Renal pelvis (tissue), 4 donors: ENCODE results near the gene RAB26. TPM values are rescaled to one million over a fixed set of nuclear protein-coding genes. Genes with fewer than 3 reads are reported as not detected.

ENCODE experiments used
- DNase-seq: peaks from one replicate; pipeline ENCODE4 v3.0.0-alpha.2; 2013
- polyA plus RNA-seq, 3 donors: library from polyadenylated mRNA; unstranded; fragments of 120-200 nt; gene quantifications; one replicate each; pipeline ENCODE4 v1.2.1, GENCODE V29; 2013; ENCODE audit not compliant: insufficient read length in 3 of 3

RAB26 gene
- polyA plus RNA-seq, 3 donors = 3.0 to 6.0 (median 3.1) TPM

DNA sequence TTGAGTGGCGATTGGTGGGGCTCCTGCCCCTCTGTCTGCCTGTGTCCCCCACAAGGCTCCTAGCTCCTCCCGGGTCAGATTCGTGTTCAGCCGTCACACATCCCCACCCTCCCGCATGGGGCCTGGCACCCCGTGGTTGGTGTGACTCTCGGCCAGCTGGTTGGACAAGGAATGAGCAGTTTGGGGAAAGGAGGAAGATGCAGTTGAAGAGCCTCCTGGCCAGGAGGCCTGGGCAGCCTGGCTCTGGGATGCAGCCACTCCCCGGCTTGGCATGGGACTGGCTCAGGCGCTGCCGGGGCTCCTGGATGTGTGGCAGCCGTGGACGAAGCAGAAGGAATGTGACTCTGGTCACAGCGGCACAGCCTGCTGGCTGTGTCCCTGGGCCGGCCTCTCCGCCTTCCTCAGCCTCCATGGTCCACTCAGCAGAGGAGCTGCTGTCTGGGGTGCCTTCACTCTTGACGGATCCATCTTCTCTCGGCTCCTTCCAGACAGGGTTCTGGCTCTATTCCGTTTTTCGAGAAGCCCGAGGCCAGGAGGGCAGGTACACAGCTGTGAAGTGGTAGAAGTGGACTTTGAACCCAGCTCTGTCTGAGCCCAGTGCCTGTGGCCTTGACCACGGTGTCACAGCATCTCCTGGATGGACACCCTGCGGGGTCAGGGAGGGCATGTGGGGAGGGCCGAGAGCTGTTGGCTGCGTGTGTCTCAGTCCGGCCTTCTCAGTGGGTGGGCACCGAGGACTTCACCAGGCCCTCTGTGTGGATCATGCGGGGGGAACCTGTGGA is 9.2 kb downstream of the RAB26 start:
- no peak for DNase-seq

DNA sequence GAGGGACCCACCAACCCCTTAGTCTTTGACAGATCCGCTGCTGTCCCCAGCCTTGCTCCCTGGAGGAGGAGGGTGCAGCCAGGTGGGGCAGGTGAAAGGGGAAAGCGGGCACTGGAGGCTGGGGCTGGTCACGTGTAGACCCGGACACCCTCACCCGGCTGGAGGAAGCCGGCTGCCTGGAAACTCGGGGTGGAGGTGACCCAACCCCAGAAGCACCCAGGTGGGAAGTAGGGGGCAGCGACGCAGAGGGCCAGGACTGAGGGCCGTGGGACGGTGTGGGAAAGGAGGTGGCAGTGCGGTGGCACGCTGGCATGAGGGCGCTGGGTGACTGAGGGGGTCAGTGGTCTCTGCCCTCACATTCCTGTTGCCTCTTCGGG is 9.8 kb downstream of the RAB26 start:
- DNase-seq = no peak

- DNase-seq = no peak
Observed at GRCh38 chr16:2159175-2159838, 10.9 kb downstream of the RAB26 start.

GRCh38 chr16:2160915-2161551 is 12.6 kb downstream of the RAB26 start:
- DNase-seq = no peak

- no peak for DNase-seq
Observed at GRCh38 chr16:2161911-2162310, 13.5 kb downstream of the RAB26 start.

DNA sequence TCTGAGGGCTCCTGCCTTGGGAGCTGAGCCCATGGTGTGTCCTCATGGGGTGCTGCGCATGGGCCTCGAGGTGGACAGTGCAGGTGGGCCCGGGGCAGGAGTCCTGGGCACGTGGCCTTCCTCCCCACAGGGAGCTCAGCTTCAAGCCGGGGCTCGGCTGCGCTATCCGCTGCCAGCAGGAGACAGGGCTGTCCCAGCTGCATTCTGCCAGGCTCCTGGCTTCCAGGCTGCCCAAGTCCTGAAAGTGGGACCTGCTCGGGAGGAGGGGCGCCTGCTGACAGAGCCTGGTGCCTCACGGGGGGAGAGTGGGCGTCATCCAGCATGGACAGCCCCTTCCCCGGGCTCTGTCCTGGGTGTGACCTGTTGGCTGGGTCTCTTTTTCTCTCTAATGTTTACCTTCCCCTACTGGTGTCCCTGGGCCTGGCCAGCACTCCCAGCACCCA is 14.3 kb downstream of the RAB26 start:
- DNase-seq = no peak

DNA sequence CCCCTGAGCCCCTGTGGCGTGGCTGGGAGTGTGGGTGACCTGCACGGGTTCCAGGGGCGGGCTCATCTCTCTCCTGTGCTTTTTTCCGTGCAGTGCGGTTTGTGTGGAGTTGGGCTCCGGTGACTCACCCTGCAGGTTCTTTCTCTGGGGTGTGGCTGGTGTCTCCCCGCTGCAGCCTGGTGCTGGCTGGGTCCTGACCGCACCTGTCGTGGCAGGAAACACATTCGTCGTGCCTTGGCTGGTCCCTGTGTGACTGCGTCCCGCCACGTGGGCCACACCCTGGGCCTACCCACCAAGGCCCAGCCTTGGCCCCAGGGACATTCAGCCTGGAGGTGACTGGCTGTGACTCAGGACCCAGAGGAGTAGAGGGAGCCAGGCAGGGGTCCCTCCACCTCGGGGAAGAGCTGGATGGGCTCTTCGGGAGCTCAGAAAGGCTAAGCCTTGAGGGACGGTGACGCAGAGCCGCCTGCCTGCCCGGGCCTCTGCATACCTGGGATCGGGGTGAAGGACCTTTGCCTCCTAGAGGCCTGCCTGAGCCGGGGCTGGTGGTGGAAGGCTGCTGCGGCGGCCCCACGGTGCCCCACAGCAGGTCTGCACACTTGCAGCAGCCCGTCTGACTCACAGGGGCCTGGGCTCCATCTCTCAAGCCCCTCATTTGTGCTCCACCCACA is 14.9 kb downstream of the RAB26 start:
- no peak for DNase-seq

DNA sequence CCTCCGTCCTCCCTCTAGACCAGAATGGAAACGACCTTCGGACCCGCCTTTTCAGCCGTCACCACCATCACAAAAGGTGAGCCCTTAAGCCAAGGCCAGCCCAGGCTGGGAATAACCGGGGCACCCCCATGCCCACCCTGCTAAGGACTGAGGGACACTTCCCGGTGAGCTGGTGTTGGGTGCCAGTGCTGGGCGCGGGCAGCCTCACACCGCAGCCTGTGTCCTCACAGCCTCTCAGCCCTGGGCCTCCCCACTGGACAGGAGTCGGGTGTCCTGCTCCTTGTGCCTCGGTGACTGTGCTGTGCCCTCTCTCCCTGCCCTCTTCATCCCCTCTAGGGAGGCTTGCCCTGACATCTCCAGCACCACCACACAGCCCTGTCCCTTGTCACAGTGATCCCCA is 17.4 kb downstream of the RAB26 start:
- no peak for DNase-seq

DNA sequence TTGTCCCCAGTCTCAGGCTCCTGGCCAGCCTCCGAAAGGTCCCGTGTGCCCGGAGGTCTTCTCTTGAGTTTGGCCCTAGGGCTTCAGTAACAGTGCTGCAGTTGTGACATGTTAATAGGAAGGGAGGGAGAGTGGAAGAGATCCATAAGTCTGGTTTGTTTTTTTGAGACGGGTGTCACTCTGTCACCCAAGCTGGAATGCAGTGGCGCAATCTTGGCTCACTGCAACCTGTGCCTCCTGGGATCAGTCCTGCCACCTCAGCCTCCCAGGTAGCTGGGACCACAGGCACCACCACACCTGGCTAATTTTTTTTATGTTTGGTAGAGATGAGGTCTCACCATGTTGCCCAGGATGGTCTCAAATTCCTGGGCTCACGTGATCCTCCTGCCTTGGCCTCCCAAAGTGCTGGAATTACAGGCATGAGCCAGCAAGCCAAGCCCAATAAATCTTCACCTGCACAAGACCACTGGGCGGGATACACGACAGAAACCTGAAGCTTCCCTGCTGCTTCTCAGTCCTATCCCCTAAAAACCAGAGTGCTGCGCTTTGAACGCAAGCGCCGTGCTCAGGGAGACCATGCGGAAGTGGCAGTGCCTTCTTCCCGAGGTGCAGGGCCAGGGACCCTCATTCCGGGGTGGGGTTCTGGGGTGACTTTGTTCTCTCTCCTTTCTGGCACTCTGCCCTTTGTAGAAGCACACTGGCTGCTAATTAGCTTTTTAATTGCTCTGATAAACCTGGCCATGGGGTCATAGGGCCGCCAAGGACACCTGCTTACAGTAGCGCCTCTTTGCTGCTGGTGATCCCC is 18.0 kb downstream of the RAB26 start:
- no peak for DNase-seq

DNA sequence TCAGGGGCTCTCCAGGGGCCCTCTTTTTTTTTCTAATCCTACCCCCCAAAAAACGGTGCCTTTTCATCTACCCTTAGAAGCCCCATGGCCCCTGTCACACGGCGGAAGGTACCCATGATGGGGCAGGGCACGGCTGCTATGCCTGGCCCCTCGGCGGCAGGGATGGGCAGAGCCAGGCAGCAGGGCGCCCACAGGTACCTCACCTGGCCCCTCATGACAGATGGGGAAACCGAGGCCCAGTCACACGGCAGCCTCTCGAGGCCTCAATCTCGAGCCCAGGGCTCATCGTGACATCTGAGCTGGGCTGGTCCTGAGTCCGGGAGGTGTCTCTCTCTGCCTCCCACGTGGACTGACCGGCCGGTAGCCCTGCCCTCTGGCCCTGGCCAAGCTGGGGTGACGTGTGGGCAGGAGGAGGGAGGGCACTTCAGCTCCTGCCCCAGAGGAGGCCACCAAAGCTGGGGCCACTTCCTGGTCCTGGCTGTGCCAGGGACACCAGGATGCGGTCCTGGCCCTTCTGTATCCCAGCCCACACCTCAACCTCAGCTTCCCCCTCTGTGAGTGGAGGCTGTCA is 18.7 kb downstream of the RAB26 start:
- DNase-seq = no peak

DNA sequence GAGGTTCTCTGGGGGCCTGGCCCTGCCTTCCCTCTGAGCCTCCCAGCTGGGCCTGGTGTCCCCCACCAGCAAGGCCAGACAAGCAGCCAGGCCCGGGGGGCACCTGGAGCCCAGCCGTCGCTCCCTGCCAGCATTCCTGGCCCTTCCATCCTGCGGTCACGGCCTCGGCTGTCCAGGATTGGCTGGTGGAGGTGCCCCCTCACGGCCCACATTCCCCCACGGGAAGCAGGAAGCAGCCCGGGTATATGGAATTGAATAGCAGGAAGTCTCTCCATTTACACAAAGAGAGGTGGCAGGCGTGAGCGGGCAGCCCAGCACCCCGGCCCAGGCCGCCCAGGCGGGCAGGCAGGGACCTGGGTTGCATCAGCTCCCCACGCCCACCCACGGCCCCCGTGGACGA is 21.7 kb downstream of the RAB26 start:
- DNase-seq = no peak

DNA sequence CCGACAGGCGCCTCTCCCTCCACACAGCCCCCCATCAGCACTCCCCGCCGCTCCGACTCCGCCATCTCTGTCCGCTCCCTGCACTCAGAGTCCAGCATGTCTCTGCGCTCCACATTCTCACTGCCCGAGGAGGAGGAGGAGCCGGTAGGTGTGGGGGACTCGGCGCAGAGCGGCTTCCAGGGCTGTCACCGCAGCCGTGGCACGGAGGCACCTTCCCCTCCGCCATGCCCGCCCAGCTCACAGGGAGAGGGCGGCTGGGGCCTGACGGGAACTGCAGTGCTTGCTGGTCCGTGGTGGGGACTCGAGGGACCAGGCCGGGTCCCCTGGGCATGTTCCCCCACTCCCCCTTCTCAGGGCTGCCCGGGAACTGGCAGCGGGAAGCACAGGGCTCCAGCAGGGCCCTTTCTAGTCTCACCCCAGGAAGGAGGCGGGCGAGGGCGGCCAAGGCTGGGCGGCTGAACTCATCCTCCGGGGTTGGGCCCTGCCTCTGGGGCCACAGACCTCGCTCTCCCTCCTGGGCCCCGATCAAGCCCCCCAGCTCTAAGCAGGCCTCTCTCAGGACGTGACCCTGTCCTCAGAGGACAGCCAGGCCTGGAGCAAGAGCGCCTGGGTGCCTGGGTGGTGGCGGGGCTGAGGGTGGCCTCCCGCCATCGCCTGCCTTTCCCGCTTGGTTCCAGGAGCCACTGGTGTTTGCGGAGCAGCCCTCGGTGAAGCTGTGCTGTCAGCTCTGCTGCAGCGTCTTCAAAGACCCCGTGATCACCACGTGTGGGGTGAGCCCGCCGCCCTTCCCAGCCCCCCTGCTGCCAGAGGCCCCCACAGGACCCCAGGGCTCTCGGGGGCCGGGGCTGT is 22.4 kb downstream of the RAB26 start:
- DNase-seq = no peak

DNA sequence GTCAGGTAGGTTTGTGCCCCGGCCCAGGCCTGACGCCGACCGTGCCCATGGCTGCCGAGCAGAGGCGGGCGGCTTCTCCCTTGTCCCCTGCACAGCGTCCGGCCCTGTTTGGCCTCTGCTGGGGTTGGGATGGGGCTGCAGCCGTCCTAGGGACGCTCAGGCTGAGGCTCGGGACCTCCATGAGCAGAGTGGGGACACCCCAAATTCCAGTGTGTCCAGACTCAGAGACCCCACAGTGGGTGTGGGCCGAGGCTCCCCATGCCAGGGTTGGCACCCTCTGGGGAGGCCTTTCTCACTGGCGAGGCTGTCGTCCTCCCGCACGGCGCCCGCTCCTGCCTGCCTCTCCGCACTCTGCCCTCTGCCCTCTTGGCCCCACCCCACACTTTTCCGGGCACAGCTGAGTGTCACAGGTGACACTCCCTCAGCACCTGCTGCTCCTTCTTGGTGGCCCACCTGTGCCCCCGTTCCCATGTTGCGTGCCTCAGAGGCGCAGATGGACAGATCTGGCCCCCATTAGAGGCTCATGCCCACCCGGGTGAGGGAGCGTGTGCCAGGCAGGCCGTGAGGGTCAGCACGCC is 23.3 kb downstream of the RAB26 start:
- no peak for DNase-seq

- DNase-seq = no peak
Observed at GRCh38 chr16:2172688-2173335, 24.4 kb downstream of the RAB26 start.

DNA sequence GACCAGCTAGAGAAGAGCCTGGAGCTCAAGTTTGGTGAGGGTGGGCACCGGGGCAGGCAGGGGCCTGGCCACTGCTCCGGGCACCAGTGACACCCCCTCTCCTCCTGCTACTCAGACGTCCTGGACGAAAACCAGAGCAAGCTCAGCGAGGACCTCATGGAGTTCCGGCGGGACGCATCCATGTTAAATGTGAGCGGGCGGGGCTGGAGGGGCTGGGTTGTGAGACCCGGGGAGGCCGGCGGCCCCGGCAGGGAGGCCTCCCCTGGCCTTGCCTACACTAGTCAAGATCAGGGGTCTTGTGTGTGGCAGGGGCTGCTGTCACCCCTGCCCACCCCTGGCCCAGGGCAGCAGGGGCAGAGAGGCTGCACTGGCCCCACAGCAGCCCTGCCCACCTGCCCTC is 24.9 kb downstream of the RAB26 start:
- DNase-seq = no peak

DNA sequence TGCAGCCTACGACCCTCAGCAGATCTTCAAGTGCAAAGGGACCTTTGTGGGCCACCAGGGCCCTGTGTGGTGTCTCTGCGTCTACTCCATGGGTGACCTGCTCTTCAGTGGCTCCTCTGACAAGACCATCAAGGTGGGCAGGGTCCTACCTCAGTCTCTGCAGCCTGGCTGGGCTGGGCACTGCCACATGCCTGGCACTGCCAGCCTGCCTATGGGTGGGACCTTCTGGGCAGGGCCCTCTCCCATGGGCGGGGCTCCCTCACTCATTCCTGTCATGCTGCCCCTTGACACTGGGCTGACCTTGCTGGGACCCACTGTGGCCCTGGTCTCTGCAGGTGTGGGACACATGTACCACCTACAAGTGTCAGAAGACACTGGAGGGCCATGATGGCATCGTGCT is 25.5 kb downstream of the RAB26 start:
- no peak for DNase-seq

- DNase-seq = no peak
Observed at GRCh38 chr16:2174396-2175131, 26.1 kb downstream of the RAB26 start.

DNA sequence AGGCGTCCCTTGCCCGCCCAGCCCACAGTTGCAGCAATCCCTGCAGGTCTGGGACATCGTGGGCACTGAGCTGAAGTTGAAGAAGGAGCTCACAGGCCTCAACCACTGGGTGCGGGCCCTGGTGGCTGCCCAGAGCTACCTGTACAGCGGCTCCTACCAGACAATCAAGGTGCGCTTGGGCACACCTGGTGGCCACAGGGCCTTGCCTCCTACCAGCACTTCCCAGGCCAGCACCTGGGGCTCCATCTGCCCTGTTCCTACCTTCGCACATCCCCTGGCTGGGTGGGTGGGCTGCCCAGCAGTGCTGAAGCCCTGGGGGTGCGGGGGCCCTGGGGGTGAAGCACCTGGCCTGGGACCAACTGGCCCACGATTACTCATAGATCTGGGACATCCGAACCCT is 27.0 kb downstream of the RAB26 start:
- DNase-seq = no peak

DNA sequence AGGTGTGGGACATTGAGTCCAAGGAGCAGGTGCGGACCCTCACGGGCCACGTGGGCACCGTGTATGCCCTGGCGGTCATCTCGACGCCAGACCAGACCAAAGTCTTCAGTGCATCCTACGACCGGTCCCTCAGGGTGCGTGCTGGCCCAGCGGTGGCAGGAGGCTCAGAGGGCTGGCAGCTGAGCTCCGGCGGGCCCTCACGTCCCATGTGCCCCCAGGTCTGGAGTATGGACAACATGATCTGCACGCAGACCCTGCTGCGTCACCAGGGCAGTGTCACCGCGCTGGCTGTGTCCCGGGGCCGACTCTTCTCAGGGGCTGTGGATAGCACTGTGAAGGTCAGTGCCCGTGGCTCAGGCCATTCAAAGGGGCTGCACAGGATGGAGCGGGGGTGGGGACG is 27.6 kb downstream of the RAB26 start:
- DNase-seq = no peak
